Activated T-helper 9 cell treated with anti-CD3 and anti-CD28 coated beads, Interleukin-2, amount 50 U/mL, for 16 hours (primary cell): ENCODE data around the gene MYO16.
"Not testable (repeated sequence)": the region's sequence is repeated elsewhere in the genome, so short reads cannot be mapped to it uniquely, and the experiment has no call there.

Source experiments
- DNase-seq: peaks from one replicate; pipeline ENCODE4 v3.0.0-alpha.2; 2020; ENCODE audit warnings: low read depth

Gene MYO16

GRCh38 chr13:108983273-108983672 lies 353.9 kb downstream of the MYO16 start:
- no peak for DNase-seq

- no peak for DNase-seq
These were observed 355.0 kb downstream of the MYO16 start for GRCh38 chr13:108984251-108984920.

GRCh38 chr13:108985166-108985565 lies 355.8 kb downstream of the MYO16 start:
- no peak for DNase-seq

GRCh38 chr13:108987517-108987916 lies 358.1 kb downstream of the MYO16 start:
- DNase-seq: no peak

GRCh38 chr13:108987944-108988343 lies 358.5 kb downstream of the MYO16 start:
- DNase-seq: no peak

- DNase-seq: not testable (repeated sequence)
These were observed 362.0 kb downstream of the MYO16 start for GRCh38 chr13:108991416-108991815.

GRCh38 chr13:108993346-108993745 lies 363.9 kb downstream of the MYO16 start:
- DNase-seq: no peak

GRCh38 chr13:108996430-108996829 lies 367.0 kb downstream of the MYO16 start:
- no peak for DNase-seq

- DNase-seq: no peak
These were observed 370.8 kb downstream of the MYO16 start for GRCh38 chr13:109000207-109000606.

GRCh38 chr13:109002934-109003333 lies 373.5 kb downstream of the MYO16 start:
- DNase-seq: no peak

- DNase-seq: no peak
These were observed 378.5 kb downstream of the MYO16 start for GRCh38 chr13:109007946-109008345.

- no peak for DNase-seq
These were observed 380.3 kb downstream of the MYO16 start for GRCh38 chr13:109009756-109010155.

- no peak for DNase-seq
These were observed 381.5 kb downstream of the MYO16 start for GRCh38 chr13:109010912-109011311.

- DNase-seq: no peak
These were observed 382.7 kb downstream of the MYO16 start for GRCh38 chr13:109012115-109012514.

GRCh38 chr13:109021558-109021957 lies 392.1 kb downstream of the MYO16 start:
- no peak for DNase-seq

GRCh38 chr13:109024611-109025010 lies 395.2 kb downstream of the MYO16 start:
- DNase-seq: no peak

- no peak for DNase-seq
These were observed 396.9 kb downstream of the MYO16 start for GRCh38 chr13:109026266-109026665.

GRCh38 chr13:109028624-109029023 lies 399.2 kb downstream of the MYO16 start:
- no peak for DNase-seq

- DNase-seq: no peak
These were observed 403.7 kb downstream of the MYO16 start for GRCh38 chr13:109033090-109033489.

- DNase-seq: no peak
These were observed 406.8 kb downstream of the MYO16 start for GRCh38 chr13:109036078-109036780.

- no peak for DNase-seq
These were observed 414.2 kb downstream of the MYO16 start for GRCh38 chr13:109043636-109044035.

GRCh38 chr13:109055850-109056249 lies 426.4 kb downstream of the MYO16 start:
- no peak for DNase-seq

- DNase-seq: no peak
These were observed 428.7 kb downstream of the MYO16 start for GRCh38 chr13:109058087-109058486.

GRCh38 chr13:109072505-109072904 lies 443.1 kb downstream of the MYO16 start:
- DNase-seq: no peak
